Hepatocyte (in vitro differentiated cells): ENCODE measurements around the gene SFXN4. TPM values are rescaled to one million over a fixed set of nuclear protein-coding genes. Genes with fewer than 3 reads are reported as not detected.

Source experiments
- DNase-seq: peaks from one replicate; pipeline ENCODE4 v3.0.0-alpha.2; 2016; ENCODE audit warnings: low spot score
- H2AFZ ChIP-seq: fragments of 200-600 bp; sonication (generic); 2 replicates; pipeline ENCODE4 v1.6.0; 2016; ENCODE audit warnings: antibody characterized with exemption, mild to moderate bottlenecking
- H3K27ac ChIP-seq: fragments of 200-600 bp; sonication (generic); 2 replicates; pipeline ENCODE4 v1.5.1; 2016; ENCODE audit warnings: mild to moderate bottlenecking
- H3K27me3 ChIP-seq: fragments of 200-600 bp; sonication (generic); 2 replicates; pipeline ENCODE4 v1.6.1; 2016
- H3K36me3 ChIP-seq: fragments of 200-600 bp; sonication (generic); replicated peaks from 2 replicates; pipeline ENCODE4 v1.5.1; 2016; ENCODE audit warnings: low read depth; ENCODE audit not compliant: insufficient read depth
- H3K4me1 ChIP-seq: fragments of 200-600 bp; sonication (generic); 2 replicates; pipeline ENCODE4 v1.5.1; 2016; ENCODE audit warnings: mild to moderate bottlenecking, moderate library complexity; ENCODE audit not compliant: insufficient read depth
- H3K4me2 ChIP-seq: fragments of 200-600 bp; sonication (generic); 2 replicates; pipeline ENCODE4 v1.6.0; 2016
- H3K4me3 ChIP-seq: fragments of 200-600 bp; sonication (generic); 2 replicates; pipeline ENCODE4 v1.5.1; 2016; ENCODE audit warnings: mild to moderate bottlenecking
- H3K79me2 ChIP-seq: fragments of 200-600 bp; sonication (generic); 2 replicates; pipeline ENCODE4 v1.6.0; 2017; ENCODE audit warnings: mild to moderate bottlenecking
- H3K9me2 ChIP-seq: fragments of 200-600 bp; sonication (generic); replicated peaks from 2 replicates; pipeline ENCODE4 v1.6.0; 2017; ENCODE audit warnings: mild to moderate bottlenecking; ENCODE audit not compliant: insufficient read depth
- H3K9me3 ChIP-seq: fragments of 200-600 bp; sonication (generic); 2 replicates; pipeline ENCODE4 v1.5.1; 2016; ENCODE audit warnings: low read depth, mild to moderate bottlenecking
- H4K20me1 ChIP-seq: fragments of 200-600 bp; sonication (generic); 2 replicates; pipeline ENCODE4 v1.6.0; 2016; ENCODE audit warnings: mild to moderate bottlenecking; ENCODE audit not compliant: insufficient read depth, poor library complexity, severe bottlenecking
- EZH2 ChIP-seq: fragments of 200-600 bp; sonication (generic); IDR thresholded peaks from 2 replicates; pipeline ENCODE4 v1.6.1; 2016; ENCODE audit warnings: antibody characterized with exemption, mild to moderate bottlenecking, borderline replicate concordance
- EZH2phosphoT487 ChIP-seq: fragments of 200-600 bp; sonication (generic); IDR thresholded peaks from one replicate; pipeline ENCODE4 v1.6.1; 2018; ENCODE audit warnings: antibody characterized with exemption, mild to moderate bottlenecking, low read depth, moderate library complexity; ENCODE audit not compliant: unreplicated experiment, severe bottlenecking
- WGBS: methylation state at CpG from one replicate; pipeline ENCODE4 v1.1.6; 2016; ENCODE audit warnings: low lambda C conversion rate; ENCODE audit errors: missing lambda C conversion rate; 5-methylcytosine and 5-hydroxymethylcytosine counted together
- polyA plus RNA-seq: library from polyadenylated mRNA; unstranded; fragments of >200 nt; fragmentation: Nextera tagmentation; extraction: Ambion mirVana; gene quantifications from 2 replicates; pipeline ENCODE4 v1.2.1, GENCODE V29; 2016
- total RNA-seq: library from RNA; depleted of rRNA; stranded (reverse); fragments of >200 nt; gene quantifications from 2 replicates; pipeline ENCODE4 v1.2.3, GENCODE V29; 2014
- TF ChIP-seq, protein P1 (sequence below): fragments of 200-600 bp; sonication (generic); IDR thresholded peaks from 2 replicates; pipeline ENCODE4 v1.5.1; 2016; ENCODE audit warnings: antibody characterized with exemption, mild to moderate bottlenecking; ENCODE audit not compliant: poor library complexity

The SFXN4 gene
- total and polyA plus RNA-seq, 2 experiments from 2014 or later = 27.2 to 41.5 TPM

DNA sequence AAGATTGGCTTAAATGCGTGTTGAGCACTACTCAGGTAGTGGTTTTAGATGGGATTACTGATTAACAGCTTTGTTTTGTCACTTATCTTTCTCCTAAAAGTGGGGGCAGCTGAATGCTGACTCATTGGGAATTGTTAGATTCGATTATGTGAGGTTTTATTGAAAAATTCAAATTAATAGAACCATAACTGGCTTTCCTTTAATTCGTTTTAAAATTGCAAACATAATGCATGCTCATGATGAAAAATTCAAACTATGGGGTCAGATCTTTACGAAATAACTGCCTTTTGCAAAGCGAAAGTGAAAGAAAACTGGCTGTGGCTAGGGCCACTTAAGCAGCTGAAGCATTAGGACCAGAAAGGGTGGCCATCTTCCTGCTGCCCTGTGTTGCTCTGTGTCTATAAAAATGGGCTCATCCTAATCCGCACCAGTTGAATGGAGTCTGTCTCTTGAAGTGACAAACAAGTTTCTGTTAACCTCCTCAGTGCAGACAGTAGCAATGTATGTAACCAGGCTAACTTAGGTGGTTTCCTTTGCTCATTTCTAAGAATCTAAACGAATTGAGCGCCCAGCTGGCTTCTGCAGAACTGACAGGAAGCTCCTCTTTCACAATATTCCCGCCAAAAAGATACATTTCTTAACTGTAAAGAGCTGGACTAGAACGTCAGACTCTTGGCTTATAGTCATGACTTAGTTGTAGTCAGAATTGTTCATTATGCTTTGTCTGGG lies 33.8 kb downstream of the SFXN4 start:
- no peak for DNase-seq

DNA sequence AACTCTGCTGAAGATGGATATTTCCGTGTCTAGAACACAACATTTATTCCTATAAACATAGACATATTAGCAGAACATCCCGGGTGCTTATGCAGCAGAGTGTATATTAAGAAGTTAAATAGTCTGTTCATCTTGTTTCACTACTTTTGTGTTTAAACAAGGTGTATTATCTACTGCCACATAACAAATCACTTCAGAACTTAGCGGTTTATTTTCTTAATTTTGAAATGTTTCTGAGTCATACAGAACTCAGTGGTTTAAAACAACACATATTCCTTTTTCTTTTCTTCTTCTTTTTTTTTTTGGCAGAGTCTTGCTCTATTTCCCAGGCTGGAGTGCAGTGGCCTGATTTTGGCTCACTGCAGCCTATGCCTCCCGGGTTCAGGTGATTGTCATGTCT lies 35.8 kb downstream of the SFXN4 start:
- no peaks in the 10 kb centered on the region for H3K4me1 ChIP-seq
- 92% methylated on average over 4 of the region's 4 CpGs for WGBS
- DNase-seq = no peak
- no peaks in the 10 kb centered on the region for H3K27me3 ChIP-seq
- H3K79me2 ChIP-seq = no peaks in the 10 kb centered on the region
- H3K27ac ChIP-seq = no peak overlapping the region
- H3K9me3 ChIP-seq = no peaks in the 10 kb centered on the region
- TF ChIP-seq, protein P1, sequence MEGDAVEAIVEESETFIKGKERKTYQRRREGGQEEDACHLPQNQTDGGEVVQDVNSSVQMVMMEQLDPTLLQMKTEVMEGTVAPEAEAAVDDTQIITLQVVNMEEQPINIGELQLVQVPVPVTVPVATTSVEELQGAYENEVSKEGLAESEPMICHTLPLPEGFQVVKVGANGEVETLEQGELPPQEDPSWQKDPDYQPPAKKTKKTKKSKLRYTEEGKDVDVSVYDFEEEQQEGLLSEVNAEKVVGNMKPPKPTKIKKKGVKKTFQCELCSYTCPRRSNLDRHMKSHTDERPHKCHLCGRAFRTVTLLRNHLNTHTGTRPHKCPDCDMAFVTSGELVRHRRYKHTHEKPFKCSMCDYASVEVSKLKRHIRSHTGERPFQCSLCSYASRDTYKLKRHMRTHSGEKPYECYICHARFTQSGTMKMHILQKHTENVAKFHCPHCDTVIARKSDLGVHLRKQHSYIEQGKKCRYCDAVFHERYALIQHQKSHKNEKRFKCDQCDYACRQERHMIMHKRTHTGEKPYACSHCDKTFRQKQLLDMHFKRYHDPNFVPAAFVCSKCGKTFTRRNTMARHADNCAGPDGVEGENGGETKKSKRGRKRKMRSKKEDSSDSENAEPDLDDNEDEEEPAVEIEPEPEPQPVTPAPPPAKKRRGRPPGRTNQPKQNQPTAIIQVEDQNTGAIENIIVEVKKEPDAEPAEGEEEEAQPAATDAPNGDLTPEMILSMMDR = no peak
- TF ChIP-seq EZH2phosphoT487 = no peak
- no peak for TF ChIP-seq EZH2
- H3K4me3 ChIP-seq = no peak overlapping the region
- H4K20me1 ChIP-seq = no peaks in the 10 kb centered on the region
- no peaks in the 10 kb centered on the region for H3K9me2 ChIP-seq
- no peak overlapping the region for H3K4me2 ChIP-seq
- peaks cover 8% of the 10 kb centered on the region for H3K36me3 ChIP-seq
- H2AFZ ChIP-seq = no peak overlapping the region

More for the DNA sequence above, 33.8 kb downstream of the SFXN4 start:
- Histone ChIP-seq H3K9me3 (no peaks in the 10 kb centered on the region), H2AFZ (no peak overlapping the region), H3K4me2 (no peak overlapping the region), H3K9me2 (no peaks in the 10 kb centered on the region), H3K27ac (no peak overlapping the region), H3K4me3 (no peak overlapping the region), H3K27me3 (no peaks in the 10 kb centered on the region), H3K4me1 (no peaks in the 10 kb centered on the region), H3K79me2 (no peaks in the 10 kb centered on the region), H3K36me3 (peaks cover 8% of the 10 kb centered on the region), H4K20me1 (no peaks in the 10 kb centered on the region)
- TF ChIP-seq, protein P1 = no peak
- TF ChIP-seq EZH2phosphoT487 (no peak), EZH2 (no peak)
- 78% methylated on average over 10 of the region's 10 CpGs for WGBS

DNA sequence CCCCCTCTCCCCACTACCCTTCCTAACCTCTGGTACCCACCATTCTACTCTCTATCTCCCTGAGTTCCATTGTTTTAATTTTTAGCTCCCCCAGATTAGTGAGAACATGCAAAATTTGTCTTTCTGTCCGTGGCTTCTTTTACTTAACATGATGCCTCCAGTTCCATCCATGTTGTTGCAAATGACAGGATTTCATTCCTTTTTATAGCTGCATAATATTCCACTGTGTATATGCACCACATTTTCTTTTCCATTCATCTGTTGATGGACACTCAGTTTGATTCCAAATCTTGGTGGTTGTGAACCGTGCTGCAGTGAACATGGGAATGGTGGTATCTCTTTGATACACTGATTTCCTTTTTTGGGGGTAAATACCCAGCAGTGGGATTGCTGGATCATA lies 39.6 kb downstream of the SFXN4 start:
- Histone ChIP-seq H3K36me3 (peaks cover 8% of the 10 kb centered on the region), H3K27me3 (no peaks in the 10 kb centered on the region), H4K20me1 (no peaks in the 10 kb centered on the region), H3K4me2 (no peak overlapping the region), H3K27ac (no peak overlapping the region), H2AFZ (no peak overlapping the region), H3K9me3 (no peaks in the 10 kb centered on the region), H3K9me2 (no peaks in the 10 kb centered on the region), H3K4me1 (no peaks in the 10 kb centered on the region), H3K4me3 (no peak overlapping the region), H3K79me2 (peaks cover 4% of the 10 kb centered on the region)
- DNase-seq = no peak
- WGBS = 98% methylated on average over 2 of the region's 2 CpGs
- TF ChIP-seq EZH2 (no peak), EZH2phosphoT487 (no peak)
- TF ChIP-seq, protein P1 = no peak
